HepG2 (cell line): ENCODE measurements around the gene HYAL2. TPM values are rescaled to one million over a fixed set of nuclear protein-coding genes. Genes with fewer than 3 reads are reported as not detected.
A peak's percentile ranks its signal among the peaks of the same experiment; 100 is the strongest.

Experiments
- BHLHE40 ChIP-seq: IDR thresholded peaks from 2 replicates; pipeline ENCODE4 v1.6.1; 2011; ENCODE audit warnings: low read length, improper control_type of control experiment
- HOXA3 ChIP-seq: sonication (generic); formaldehyde crosslinking; IDR thresholded peaks from 2 replicates; pipeline ENCODE4 v1.5.0; 2020; ENCODE audit warnings: missing genetic modification reagents
- KDM4B ChIP-seq: sonication (generic); formaldehyde crosslinking; IDR thresholded peaks from 2 replicates; pipeline ENCODE4 v1.4.0; 2020; ENCODE audit warnings: missing genetic modification reagents
- MLLT10 ChIP-seq: sonication (generic); formaldehyde crosslinking; IDR thresholded peaks from 2 replicates; pipeline ENCODE4 v1.4.0; 2020; ENCODE audit warnings: missing genetic modification reagents
- RBM39 ChIP-seq: fragments of 200-400 bp; formaldehyde crosslinking; IDR thresholded peaks from one replicate; pipeline ENCODE4 v1.6.1; 2018; ENCODE audit warnings: antibody characterized with exemption, mild to moderate bottlenecking, low read depth, low read length; ENCODE audit not compliant: poor library complexity, severe bottlenecking
- SIX4 ChIP-seq: sonication (generic); formaldehyde crosslinking; IDR thresholded peaks from 2 replicates; pipeline ENCODE4 v1.4.0; 2020; ENCODE audit warnings: missing genetic modification reagents
- SKI ChIP-seq: fragments of 450-650 bp; IDR thresholded peaks from one replicate; pipeline ENCODE4 v1.6.1; 2018; ENCODE audit warnings: mild to moderate bottlenecking; ENCODE audit not compliant: partially characterized antibody
- ZIK1 ChIP-seq: sonication (generic); formaldehyde crosslinking; IDR thresholded peaks from 2 replicates; pipeline ENCODE4 v1.5.0; 2020; ENCODE audit warnings: mild to moderate bottlenecking, low read depth, missing genetic modification reagents, borderline replicate concordance
- ZKSCAN1 ChIP-seq: fragments of 150-350 bp; IDR thresholded peaks from 2 replicates; pipeline ENCODE4 v1.6.1; 2014; ENCODE audit warnings: low read length
- ZNF235 ChIP-seq: sonication (generic); formaldehyde crosslinking; IDR thresholded peaks from 2 replicates; pipeline ENCODE4 v1.8.1; 2023; ENCODE audit warnings: mild to moderate bottlenecking, missing genetic modification reagents, borderline replicate concordance
- ZNF256 ChIP-seq: sonication (generic); formaldehyde crosslinking; conservative IDR thresholded peaks from 2 replicates; pipeline ENCODE4 v1.4.0; 2020; ENCODE audit warnings: missing genetic modification reagents
- ZNF530 ChIP-seq: sonication (generic); formaldehyde crosslinking; IDR thresholded peaks from 2 replicates; pipeline ENCODE4 v1.5.0; 2020; ENCODE audit warnings: low read depth, mild to moderate bottlenecking, missing genetic modification reagents
- ZNF598 ChIP-seq: sonication (generic); formaldehyde crosslinking; IDR thresholded peaks from 2 replicates; pipeline ENCODE4 v1.5.1; 2020; ENCODE audit warnings: mild to moderate bottlenecking, missing genetic modification reagents, borderline replicate concordance
- ZSCAN22 ChIP-seq: sonication (generic); formaldehyde crosslinking; IDR thresholded peaks from 2 replicates; pipeline ENCODE4 v1.4.0; 2020; ENCODE audit warnings: mild to moderate bottlenecking, missing genetic modification reagents
- polyA plus RNA-seq, 8 experiments: library from polyadenylated mRNA; depleted of rRNA in 3 of 8; stranded (reverse) in 7 of 8; unstranded in 1 of 8; fragments of >200 nt; fragmentation: Illumina TruSeq in 4 of 8; extraction: Trizol in 4 of 8; gene quantifications; 2 replicates each; pipeline versions ENCODE4 v1.2.1 to v1.2.3, GENCODE V29; 2011 to 2016; ENCODE audit warnings: low read depth in 4 of 8, missing spikeins in 1 of 8, mixed read lengths in 1 of 8; ENCODE audit not compliant: insufficient read depth in 1 of 8
- total RNA-seq, 5 experiments: library from RNA; depleted of rRNA; stranded (reverse); fragments of >200 nt; fragmentation: Illumina TruSeq; extraction: Trizol; gene quantifications; 2 replicates each; pipeline ENCODE4 v1.2.3, GENCODE V29; 2016; ENCODE audit warnings: low read depth in 1 of 5
- TF ChIP-seq, protein P1 (sequence below): sonication (generic); formaldehyde crosslinking; IDR thresholded peaks from 2 replicates; pipeline ENCODE4 v1.4.0; 2020; ENCODE audit warnings: missing genetic modification reagents
- TF ChIP-seq, protein P2 (sequence below): sonication (generic); formaldehyde crosslinking; IDR thresholded peaks from 2 replicates; pipeline ENCODE4 v1.9.0; 2021; ENCODE audit warnings: missing genetic modification reagents, borderline replicate concordance
- TF ChIP-seq, protein P3 (sequence below): sonication (generic); formaldehyde crosslinking; IDR thresholded peaks from 2 replicates; pipeline ENCODE4 v1.4.0; 2020; ENCODE audit warnings: missing genetic modification reagents
- TF ChIP-seq, protein P4 (sequence below): sonication (generic); formaldehyde crosslinking; IDR thresholded peaks from 2 replicates; pipeline ENCODE4 v1.5.0; 2020; ENCODE audit warnings: missing genetic modification reagents
- TF ChIP-seq, protein P5 (sequence below): sonication (generic); formaldehyde crosslinking; IDR thresholded peaks from 2 replicates; pipeline ENCODE4; 2020; ENCODE audit warnings: missing genetic modification reagents, mild to moderate bottlenecking, borderline replicate concordance

Gene HYAL2
- total and polyA plus RNA-seq, 2 of the 13 experiments (the other 11 are each of a cell fraction or from before 2014, with no cell fraction given): 76.2 to 102 TPM

DNA sequence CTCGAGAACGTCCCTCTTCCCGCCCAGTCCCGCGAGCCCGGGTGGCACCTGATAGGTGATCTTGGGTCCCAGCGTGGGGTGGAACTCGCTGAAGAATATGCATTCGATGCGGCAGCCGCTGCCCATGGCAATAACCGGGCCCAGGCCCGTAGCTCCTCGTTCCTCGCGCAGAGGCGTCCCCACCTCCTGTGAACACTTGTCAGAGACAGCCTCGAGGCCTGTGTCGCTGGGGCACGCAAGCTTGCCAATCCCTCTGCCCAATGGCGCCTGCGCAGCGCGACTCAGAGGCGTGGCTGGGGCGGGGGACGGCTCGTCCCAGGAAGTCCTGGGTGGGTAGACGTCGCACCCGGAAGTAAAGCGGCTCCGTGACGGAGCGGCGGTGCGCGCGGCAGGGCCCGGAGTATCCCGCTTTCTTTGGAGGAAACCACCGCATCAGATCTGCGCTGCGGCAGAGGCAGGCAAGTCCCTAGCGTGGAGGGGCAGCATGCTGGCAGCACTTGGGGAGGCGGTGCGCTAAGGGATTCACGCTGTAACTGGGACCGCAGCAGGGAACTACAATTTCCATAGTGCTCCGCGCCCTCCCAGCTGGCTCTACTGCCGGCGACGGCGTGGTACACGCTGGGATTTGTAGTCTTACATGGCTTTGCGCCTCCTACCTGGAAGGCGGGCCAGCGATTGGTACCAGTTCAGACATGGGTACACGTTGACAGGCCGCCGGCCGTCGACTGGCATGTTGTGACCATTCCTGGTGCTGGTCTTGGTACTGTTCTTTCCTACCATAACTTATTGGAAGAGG is 28.2 kb upstream of the HYAL2 start, which contains the start of the genes CYB561D2 and NPRL2 (continued):
- TF ChIP-seq BHLHE40 (no peak), HOXA3 (CRISPR knock-in tag) (peak; percentile 65), ZIK1 (peak; percentile 99), ZNF530 (CRISPR knock-in tag) (no peak), SKI (no peak), MLLT10 (CRISPR knock-in tag) (no peak), ZKSCAN1 (no peak), ZNF598 (CRISPR knock-in tag) (peak; percentile 55; the same call in 1 of the 2 replicates), ZSCAN22 (CRISPR knock-in tag) (no peak), RBM39 (peak; percentile 92), SIX4 (peak; percentile 63; the same call in 1 of the 2 replicates), ZNF235 (CRISPR knock-in tag) (peak; percentile 90; the same call in 1 of the 2 replicates), KDM4B (CRISPR knock-in tag) (0 out of 2 replicates have a peak, but pooled peaks have one; percentile 32), ZNF256 (no peak)
- TF ChIP-seq, protein P1, sequence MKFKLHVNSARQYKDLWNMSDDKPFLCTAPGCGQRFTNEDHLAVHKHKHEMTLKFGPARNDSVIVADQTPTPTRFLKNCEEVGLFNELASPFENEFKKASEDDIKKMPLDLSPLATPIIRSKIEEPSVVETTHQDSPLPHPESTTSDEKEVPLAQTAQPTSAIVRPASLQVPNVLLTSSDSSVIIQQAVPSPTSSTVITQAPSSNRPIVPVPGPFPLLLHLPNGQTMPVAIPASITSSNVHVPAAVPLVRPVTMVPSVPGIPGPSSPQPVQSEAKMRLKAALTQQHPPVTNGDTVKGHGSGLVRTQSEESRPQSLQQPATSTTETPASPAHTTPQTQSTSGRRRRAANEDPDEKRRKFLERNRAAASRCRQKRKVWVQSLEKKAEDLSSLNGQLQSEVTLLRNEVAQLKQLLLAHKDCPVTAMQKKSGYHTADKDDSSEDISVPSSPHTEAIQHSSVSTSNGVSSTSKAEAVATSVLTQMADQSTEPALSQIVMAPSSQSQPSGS (CRISPR knock-in tag): peak; percentile 58; the same call in 1 of the 2 replicates
- TF ChIP-seq, protein P2, sequence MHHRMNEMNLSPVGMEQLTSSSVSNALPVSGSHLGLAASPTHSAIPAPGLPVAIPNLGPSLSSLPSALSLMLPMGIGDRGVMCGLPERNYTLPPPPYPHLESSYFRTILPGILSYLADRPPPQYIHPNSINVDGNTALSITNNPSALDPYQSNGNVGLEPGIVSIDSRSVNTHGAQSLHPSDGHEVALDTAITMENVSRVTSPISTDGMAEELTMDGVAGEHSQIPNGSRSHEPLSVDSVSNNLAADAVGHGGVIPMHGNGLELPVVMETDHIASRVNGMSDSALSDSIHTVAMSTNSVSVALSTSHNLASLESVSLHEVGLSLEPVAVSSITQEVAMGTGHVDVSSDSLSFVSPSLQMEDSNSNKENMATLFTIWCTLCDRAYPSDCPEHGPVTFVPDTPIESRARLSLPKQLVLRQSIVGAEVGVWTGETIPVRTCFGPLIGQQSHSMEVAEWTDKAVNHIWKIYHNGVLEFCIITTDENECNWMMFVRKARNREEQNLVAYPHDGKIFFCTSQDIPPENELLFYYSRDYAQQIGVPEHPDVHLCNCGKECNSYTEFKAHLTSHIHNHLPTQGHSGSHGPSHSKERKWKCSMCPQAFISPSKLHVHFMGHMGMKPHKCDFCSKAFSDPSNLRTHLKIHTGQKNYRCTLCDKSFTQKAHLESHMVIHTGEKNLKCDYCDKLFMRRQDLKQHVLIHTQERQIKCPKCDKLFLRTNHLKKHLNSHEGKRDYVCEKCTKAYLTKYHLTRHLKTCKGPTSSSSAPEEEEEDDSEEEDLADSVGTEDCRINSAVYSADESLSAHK (CRISPR knock-in tag): no peak
- TF ChIP-seq, protein P3, sequence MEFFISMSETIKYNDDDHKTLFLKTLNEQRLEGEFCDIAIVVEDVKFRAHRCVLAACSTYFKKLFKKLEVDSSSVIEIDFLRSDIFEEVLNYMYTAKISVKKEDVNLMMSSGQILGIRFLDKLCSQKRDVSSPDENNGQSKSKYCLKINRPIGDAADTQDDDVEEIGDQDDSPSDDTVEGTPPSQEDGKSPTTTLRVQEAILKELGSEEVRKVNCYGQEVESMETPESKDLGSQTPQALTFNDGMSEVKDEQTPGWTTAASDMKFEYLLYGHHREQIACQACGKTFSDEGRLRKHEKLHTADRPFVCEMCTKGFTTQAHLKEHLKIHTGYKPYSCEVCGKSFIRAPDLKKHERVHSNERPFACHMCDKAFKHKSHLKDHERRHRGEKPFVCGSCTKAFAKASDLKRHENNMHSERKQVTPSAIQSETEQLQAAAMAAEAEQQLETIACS (CRISPR knock-in tag): peak; percentile 40
- TF ChIP-seq, protein P4, sequence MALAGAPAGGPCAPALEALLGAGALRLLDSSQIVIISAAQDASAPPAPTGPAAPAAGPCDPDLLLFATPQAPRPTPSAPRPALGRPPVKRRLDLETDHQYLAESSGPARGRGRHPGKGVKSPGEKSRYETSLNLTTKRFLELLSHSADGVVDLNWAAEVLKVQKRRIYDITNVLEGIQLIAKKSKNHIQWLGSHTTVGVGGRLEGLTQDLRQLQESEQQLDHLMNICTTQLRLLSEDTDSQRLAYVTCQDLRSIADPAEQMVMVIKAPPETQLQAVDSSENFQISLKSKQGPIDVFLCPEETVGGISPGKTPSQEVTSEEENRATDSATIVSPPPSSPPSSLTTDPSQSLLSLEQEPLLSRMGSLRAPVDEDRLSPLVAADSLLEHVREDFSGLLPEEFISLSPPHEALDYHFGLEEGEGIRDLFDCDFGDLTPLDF (CRISPR knock-in tag): peak; percentile 66
- TF ChIP-seq, protein P5, sequence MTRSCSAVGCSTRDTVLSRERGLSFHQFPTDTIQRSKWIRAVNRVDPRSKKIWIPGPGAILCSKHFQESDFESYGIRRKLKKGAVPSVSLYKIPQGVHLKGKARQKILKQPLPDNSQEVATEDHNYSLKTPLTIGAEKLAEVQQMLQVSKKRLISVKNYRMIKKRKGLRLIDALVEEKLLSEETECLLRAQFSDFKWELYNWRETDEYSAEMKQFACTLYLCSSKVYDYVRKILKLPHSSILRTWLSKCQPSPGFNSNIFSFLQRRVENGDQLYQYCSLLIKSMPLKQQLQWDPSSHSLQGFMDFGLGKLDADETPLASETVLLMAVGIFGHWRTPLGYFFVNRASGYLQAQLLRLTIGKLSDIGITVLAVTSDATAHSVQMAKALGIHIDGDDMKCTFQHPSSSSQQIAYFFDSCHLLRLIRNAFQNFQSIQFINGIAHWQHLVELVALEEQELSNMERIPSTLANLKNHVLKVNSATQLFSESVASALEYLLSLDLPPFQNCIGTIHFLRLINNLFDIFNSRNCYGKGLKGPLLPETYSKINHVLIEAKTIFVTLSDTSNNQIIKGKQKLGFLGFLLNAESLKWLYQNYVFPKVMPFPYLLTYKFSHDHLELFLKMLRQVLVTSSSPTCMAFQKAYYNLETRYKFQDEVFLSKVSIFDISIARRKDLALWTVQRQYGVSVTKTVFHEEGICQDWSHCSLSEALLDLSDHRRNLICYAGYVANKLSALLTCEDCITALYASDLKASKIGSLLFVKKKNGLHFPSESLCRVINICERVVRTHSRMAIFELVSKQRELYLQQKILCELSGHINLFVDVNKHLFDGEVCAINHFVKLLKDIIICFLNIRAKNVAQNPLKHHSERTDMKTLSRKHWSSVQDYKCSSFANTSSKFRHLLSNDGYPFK (CRISPR knock-in tag): peak; percentile 92
